Measurements from ENCODE around the gene RCOR1.
"Not testable (repeated sequence)": the region's sequence is repeated elsewhere in the genome, so short reads cannot be mapped to it uniquely, and the experiment has no call there.

Gene RCOR1

GRCh38 chr14:102591944-102592762 lies at the start of gene RCOR1:
RCOR1 (plus strand) TSS chr14:102592649; CDS start chr14:102592887, 238 bp downstream.
- peak; percentile 97 for DNase-seq (ENCODE audit: low read depth in 2 of 2)

GRCh38 chr14:102544046-102544746 lies 48.3 kb upstream of the RCOR1 start:
- no peak for DNase-seq (ENCODE audit: low read depth in 2 of 2)

- no peak for DNase-seq (ENCODE audit: low read depth in 2 of 2)
Observed at GRCh38 chr14:102544747-102545460, 47.5 kb upstream of the RCOR1 start.

GRCh38 chr14:102545461-102546265 lies 46.8 kb upstream of the RCOR1 start:
- DNase-seq (ENCODE audit: low read depth in 2 of 2): peak; percentile 63

- no peak for DNase-seq (ENCODE audit: low read depth in 2 of 2)
Observed at GRCh38 chr14:102548616-102549240, 43.7 kb upstream of the RCOR1 start.

GRCh38 chr14:102550927-102551401 lies 41.5 kb upstream of the RCOR1 start:
- not testable (repeated sequence) for DNase-seq (ENCODE audit: low read depth in 2 of 2)

- no peak for DNase-seq (ENCODE audit: low read depth in 2 of 2)
Observed at GRCh38 chr14:102551995-102552705, 40.3 kb upstream of the RCOR1 start.

GRCh38 chr14:102554821-102555819 lies 37.3 kb upstream of the RCOR1 start:
- no peak for DNase-seq (ENCODE audit: low read depth in 2 of 2)

GRCh38 chr14:102556098-102556677 lies 36.3 kb upstream of the RCOR1 start:
- DNase-seq (ENCODE audit: low read depth in 2 of 2): no peak

- no peak for DNase-seq (ENCODE audit: low read depth in 2 of 2)
Observed at GRCh38 chr14:102557434-102558226, 34.8 kb upstream of the RCOR1 start.

- no peak for DNase-seq (ENCODE audit: low read depth in 2 of 2)
Observed at GRCh38 chr14:102558556-102558955, 33.9 kb upstream of the RCOR1 start.

- no peak for DNase-seq (ENCODE audit: low read depth in 2 of 2)
Observed at GRCh38 chr14:102560458-102561261, 31.8 kb upstream of the RCOR1 start.

- no peak for DNase-seq (ENCODE audit: low read depth in 2 of 2)
Observed at GRCh38 chr14:102565331-102565887, 27.0 kb upstream of the RCOR1 start.

- DNase-seq (ENCODE audit: low read depth in 2 of 2): no peak
Observed at GRCh38 chr14:102565959-102566358, 26.5 kb upstream of the RCOR1 start.

GRCh38 chr14:102568115-102568614 lies 24.3 kb upstream of the RCOR1 start:
- DNase-seq (ENCODE audit: low read depth in 2 of 2): no peak

- DNase-seq (ENCODE audit: low read depth in 2 of 2): no peak
Observed at GRCh38 chr14:102570334-102570995, 22.0 kb upstream of the RCOR1 start.
